H1 (cell line): ENCODE measurements around the gene DIP2C. TPM values are rescaled to one million over a fixed set of nuclear protein-coding genes. Genes with fewer than 3 reads are reported as not detected.

ENCODE experiments used
- CTCF ChIA-PET: fragments of 300-600 bp; sonication (Branson Sonifier 250); formaldehyde crosslinking; loops from one replicate; lab custom pipeline; 2021; ENCODE audit not compliant: partially characterized antibody; lab: Charles Lee
- POLR2A ChIA-PET: fragments of 300-600 bp; sonication (Branson Sonifier 250); formaldehyde crosslinking; loops from one replicate; lab custom pipeline; 2021; ENCODE audit warnings: inconsistent platforms; ENCODE audit not compliant: partially characterized antibody; lab: Charles Lee
- DNase-seq, 2 experiments: peaks; one replicate each; pipeline versions ENCODE4 v3.0.0 to v3.0.0-alpha.2; 2010 to 2022; ENCODE audit warnings: low spot score in 2 of 2, low read depth in 1 of 2, mixed read lengths in 1 of 2
- FAIRE-seq: peaks from 2 replicates; lab custom pipeline; 2011; peaks lifted over from hg19 to GRCh38; lab: Jason Lieb, UNC
- H2AFZ ChIP-seq: 2 replicates; pipeline ENCODE4 v1.8.1; 2012; ENCODE audit warnings: low read length, inconsistent platforms
- H2AK5ac ChIP-seq: 2 replicates; pipeline ENCODE4 v1.6.1; 2013; ENCODE audit warnings: low read depth, low read length
- H2BK120ac ChIP-seq: replicated peaks from 2 replicates; pipeline ENCODE3; 2013; ENCODE audit warnings: low read depth, low read length, inconsistent platforms
- H2BK12ac ChIP-seq: 2 replicates; pipeline ENCODE4 v1.6.1; 2013; ENCODE audit warnings: low read depth, low read length
- H2BK15ac ChIP-seq: 2 replicates; pipeline ENCODE4 v1.6.1; 2013; ENCODE audit warnings: low read length
- H2BK20ac ChIP-seq: 2 replicates; pipeline ENCODE4 v1.6.1; 2013; ENCODE audit warnings: low read length
- H2BK5ac ChIP-seq: 2 replicates; pipeline ENCODE4 v1.6.1; 2013; ENCODE audit warnings: low read depth, low read length
- H3K14ac ChIP-seq: 2 replicates; pipeline ENCODE4 v1.6.1; 2013; ENCODE audit warnings: inconsistent platforms; ENCODE audit not compliant: insufficient read length
- H3K18ac ChIP-seq: 2 replicates; pipeline ENCODE4 v1.6.1; 2013; ENCODE audit warnings: low read length; ENCODE audit errors: extremely low read depth
- H3K23ac ChIP-seq: 2 replicates; pipeline ENCODE4 v1.6.1; 2013; ENCODE audit warnings: inconsistent platforms; ENCODE audit not compliant: insufficient read length
- H3K23me2 ChIP-seq: 2 replicates; pipeline ENCODE4 v1.6.1; 2013; ENCODE audit warnings: low read depth, low read length
- H3K27ac ChIP-seq: 2 replicates; pipeline ENCODE4 v1.6.1; 2011; ENCODE audit warnings: low read depth, low read length, inconsistent platforms
- H3K27me3 ChIP-seq, 4 experiments: replicated peaks in 1 of 4; 1 replicate in 1 of 4; 2 replicates in 3 of 4; pipeline versions ENCODE4 v1.6.1 to v1.8.1; 2011 to 2013; ENCODE audit warnings: low read length in 3 of 4, mild to moderate bottlenecking in 3 of 4, inconsistent platforms in 2 of 4, mixed read lengths in 2 of 4, moderate library complexity in 1 of 4; ENCODE audit not compliant: control insufficient read depth in 3 of 4, insufficient read depth in 3 of 4; ENCODE audit errors: extremely low read depth in 1 of 4
- H3K36me3 ChIP-seq, 4 experiments: 2 replicates each; pipeline versions ENCODE4 v1.6.1 to v1.8.1; 2011 to 2013; ENCODE audit warnings: mild to moderate bottlenecking in 4 of 4, low read length in 3 of 4, moderate library complexity in 2 of 4, control low read depth in 1 of 4, inconsistent platforms in 1 of 4; ENCODE audit not compliant: insufficient read depth in 4 of 4, control insufficient read depth in 2 of 4
- H3K4ac ChIP-seq: replicated peaks from 2 replicates; pipeline ENCODE3; 2013; ENCODE audit warnings: low read length, low read depth, mixed read lengths, inconsistent platforms; ENCODE audit not compliant: insufficient read length
- H3K4me1 ChIP-seq, 4 experiments: replicated peaks in 1 of 4; 1 replicate in 1 of 4; 2 replicates in 3 of 4; pipeline versions ENCODE4 v1.6.1 to v1.8.1; 2011 to 2013; ENCODE audit warnings: low read length in 3 of 4, inconsistent platforms in 2 of 4, mixed read lengths in 1 of 4; ENCODE audit not compliant: insufficient read depth in 4 of 4, control insufficient read depth in 3 of 4
- H3K4me2 ChIP-seq, 2 experiments: 2 replicates each; pipeline versions ENCODE4 v1.6.1 to v1.8.1; 2011 to 2013; ENCODE audit warnings: low read depth in 2 of 2, low read length in 2 of 2, control low read depth in 1 of 2, inconsistent platforms in 1 of 2, mild to moderate bottlenecking in 1 of 2; ENCODE audit not compliant: insufficient read depth in 1 of 2
- H3K4me3 ChIP-seq, 4 experiments: fragments of 200-600, 300-600 bp in 1 of 4; sonication (generic), shearing (Covaris generic), sonication (Bioruptor Twin) in 1 of 4; 2 replicates each; pipeline versions ENCODE4 v1.5.1 to v1.8.1; 2011 to 2016; ENCODE audit warnings: low read length in 4 of 4, low read depth in 3 of 4, control low read depth in 2 of 4, inconsistent platforms in 2 of 4, mild to moderate bottlenecking in 2 of 4, mixed read lengths in 1 of 4, moderate library complexity in 1 of 4; ENCODE audit not compliant: insufficient read depth in 2 of 4; ENCODE audit errors: extremely low read depth in 1 of 4
- H3K56ac ChIP-seq: replicated peaks from 2 replicates; pipeline ENCODE3; 2013; ENCODE audit warnings: low read depth, mild to moderate bottlenecking, mixed read lengths, low read length, inconsistent platforms; ENCODE audit not compliant: insufficient read length
- H3K79me1 ChIP-seq: 2 replicates; pipeline ENCODE4 v1.6.1; 2013; ENCODE audit warnings: low read depth, low read length, control low read depth
- H3K79me2 ChIP-seq, 2 experiments: 2 replicates each; pipeline versions ENCODE4 v1.6.1 to v1.8.1; 2012 to 2013; ENCODE audit warnings: low read length in 2 of 2, mild to moderate bottlenecking in 2 of 2, inconsistent platforms in 1 of 2; ENCODE audit not compliant: insufficient read depth in 2 of 2, control insufficient read depth in 1 of 2
- H3K9ac ChIP-seq, 4 experiments: replicated peaks in 1 of 4; 1 replicate in 1 of 4; 2 replicates in 3 of 4; pipeline versions ENCODE4 v1.6.1 to v1.8.1; 2011 to 2013; ENCODE audit warnings: low read depth in 3 of 4, low read length in 3 of 4, control low read depth in 2 of 4, mild to moderate bottlenecking in 2 of 4, moderate library complexity in 2 of 4, inconsistent platforms in 1 of 4; ENCODE audit errors: extremely low read depth in 1 of 4
- H3K9me3 ChIP-seq, 2 experiments: 2 replicates each; pipeline versions ENCODE4 v1.6.1 to v1.8.1; 2012 to 2013; ENCODE audit warnings: mild to moderate bottlenecking in 2 of 2, moderate library complexity in 2 of 2, control low read depth in 1 of 2, inconsistent platforms in 1 of 2, low read depth in 1 of 2, low read length in 1 of 2, mixed read lengths in 1 of 2; ENCODE audit not compliant: insufficient read depth in 2 of 2
- H4K20me1 ChIP-seq, 2 experiments: replicated peaks in 1 of 2; 2 replicates each; pipeline versions ENCODE3 to v1.8.1; 2011 to 2013; ENCODE audit warnings: inconsistent platforms in 2 of 2, low read length in 2 of 2, mild to moderate bottlenecking in 1 of 2; ENCODE audit not compliant: insufficient read depth in 2 of 2, control insufficient read depth in 1 of 2
- H4K5ac ChIP-seq: 2 replicates; pipeline ENCODE4 v1.6.1; 2013; ENCODE audit warnings: low read length, low read depth, mixed read lengths, inconsistent platforms; ENCODE audit not compliant: insufficient read length
- H4K8ac ChIP-seq: 2 replicates; pipeline ENCODE4 v1.8.0; 2013; ENCODE audit warnings: mild to moderate bottlenecking, moderate library complexity, low read length, inconsistent platforms; ENCODE audit not compliant: insufficient read depth; ENCODE audit errors: extremely low read depth
- H4K91ac ChIP-seq: replicated peaks from 2 replicates; pipeline ENCODE3; 2013; ENCODE audit warnings: low read length, mixed read lengths, inconsistent platforms; ENCODE audit not compliant: insufficient read length
- ASH2L ChIP-seq: fragments of 200-600, 300-600 bp; sonication (generic); IDR thresholded peaks from one replicate; pipeline ENCODE4 v1.7.1; 2017; ENCODE audit warnings: low read length
- CTCF ChIP-seq, 3 experiments: IDR thresholded peaks; 1 replicate in 2 of 3; 2 replicates in 1 of 3; pipeline versions ENCODE4 v1.5.1 to v1.6.1; 2011; ENCODE audit warnings: low read length in 3 of 3, mild to moderate bottlenecking in 3 of 3, inconsistent platforms in 2 of 3, low read depth in 1 of 3, moderate library complexity in 1 of 3; ENCODE audit not compliant: insufficient read depth in 1 of 3; ENCODE audit errors: control extremely low read depth in 1 of 3
- FOSL1 ChIP-seq: IDR thresholded peaks from 2 replicates; pipeline ENCODE4 v1.6.1; 2011; ENCODE audit warnings: mild to moderate bottlenecking, low read depth, low read length, moderate library complexity; ENCODE audit not compliant: insufficient read depth
- KDM5A ChIP-seq: fragments of 200-600 bp; IDR thresholded peaks from 2 replicates; pipeline ENCODE4 v1.7.1; 2012; ENCODE audit warnings: mild to moderate bottlenecking, low read length, inconsistent platforms, mixed read lengths
- MAX ChIP-seq: IDR thresholded peaks from 2 replicates; pipeline ENCODE4 v1.6.1; 2012; ENCODE audit warnings: inconsistent platforms
- NRF1 ChIP-seq: IDR thresholded peaks from 2 replicates; pipeline ENCODE4 v1.6.1; 2011; ENCODE audit warnings: mild to moderate bottlenecking, low read depth, low read length, improper control_type of control experiment
- SIX5 ChIP-seq: IDR thresholded peaks from 2 replicates; pipeline ENCODE4 v1.6.1; 2011; ENCODE audit warnings: mild to moderate bottlenecking, low read depth, low read length
- SUZ12 ChIP-seq: fragments of 200-600 bp; sonication (generic); IDR thresholded peaks from 2 replicates; pipeline ENCODE4 v1.6.1; 2012; ENCODE audit warnings: mild to moderate bottlenecking, inconsistent platforms, low read length, moderate library complexity, mixed read lengths
- TAF1 ChIP-seq: IDR thresholded peaks from 2 replicates; pipeline ENCODE4 v1.6.1; 2011; ENCODE audit warnings: mild to moderate bottlenecking, low read depth, low read length
- ZNF274 ChIP-seq: IDR thresholded peaks from 2 replicates; pipeline ENCODE4 v1.7.0; 2012; ENCODE audit warnings: low read length, borderline replicate concordance; ENCODE audit errors: extremely low read depth
- WGBS, 2 experiments: shearing (Covaris generic) in 1 of 2; methylation state at CpG; one replicate each; pipeline versions ENCODE4 v1.1.6 to v1.1.7; 2013 to 2015; ENCODE audit warnings: low lambda C conversion rate in 2 of 2, mixed read lengths in 2 of 2, inconsistent platforms in 1 of 2, low coverage in 1 of 2, missing lambda C conversion rate in 1 of 2; ENCODE audit not compliant: insufficient replicate concordance in 2 of 2, insufficient coverage in 1 of 2, insufficient read length in 1 of 2; ENCODE audit errors: extremely low coverage in 1 of 2, missing lambda C conversion rate in 1 of 2; 5-methylcytosine and 5-hydroxymethylcytosine counted together
- polyA plus RNA-seq, 7 experiments: library from polyadenylated mRNA; depleted of rRNA in 3 of 7; stranded (reverse) in 5 of 7; unstranded in 2 of 7; fragments of >200 nt in 5 of 7; fragments of 200-250 nt in 2 of 7; gene quantifications; 1 replicate in 5 of 7; 2 replicates in 1 of 7; 4 replicates in 1 of 7; pipeline versions ENCODE4 v1.2.1 to v1.2.3, GENCODE V29; 2011 to 2013; ENCODE audit warnings: missing spikeins in 2 of 7, mixed read lengths in 2 of 7
- total RNA-seq: library from RNA; stranded (reverse); fragmentation: NEBNext Ultra II Directional; extraction: Animal tissue kit (Norgen Biotek cat#: 25700); gene quantifications from 2 replicates; pipeline ENCODE4 v1.2.1, GENCODE V29; 2021

DIP2C gene
- total and polyA plus RNA-seq, 2 of the 8 experiments (the other 6 are each of a cell fraction or from before 2014, with no cell fraction given), result 3.8 to 9.3 TPM

- H3K4ac ChIP-seq, result no peak overlapping the region
- peaks cover 0 to 2% of the 10 kb centered on the region in 2 experiments; a peak in 1 of 4 replicates for H3K79me2 ChIP-seq
- H2AK5ac ChIP-seq, result no peak overlapping the region
These were observed 138.6 kb downstream of the DIP2C start for GRCh38 chr10:550665-551372.

More at GRCh38 chr10:550665-551372, 138.6 kb downstream of the DIP2C start:
- peaks cover 10% of the 10 kb centered on the region in 2 experiments for H4K20me1 ChIP-seq
- H3K79me1 ChIP-seq, result peaks cover 3% of the 10 kb centered on the region; the same call in 1 of the 2 replicates
- H3K9me3 ChIP-seq, result no peaks in the 10 kb centered on the region
- H3K23ac ChIP-seq, result no peak overlapping the region
- H2BK20ac ChIP-seq, result no peak overlapping the region
- H3K9ac ChIP-seq, result no peak overlapping the region
- ChIA-PET CTCF (interaction anchor here (0.7 to 2.2 kb wide), 5 partner anchors 10 to 40 kb away, joined by 3 to 7 read pairs (median 3); no protein-coding TSS in a partner anchor), POLR2A (interaction anchor here (1.7 kb wide), 1 partner anchor 10 kb away, joined by 4 read pairs; no protein-coding TSS in a partner anchor)
- H3K36me3 ChIP-seq, result no peaks in the 10 kb centered on the region
- H2BK5ac ChIP-seq, result no peak overlapping the region
- no peak for FAIRE-seq
- peaks cover 9 to 21% (median 15%) of the 10 kb centered on the region in 4 experiments for H3K4me1 ChIP-seq
- DNase-seq, result no peak
- H4K5ac ChIP-seq, result no peak overlapping the region
- H4K91ac ChIP-seq, result no peak overlapping the region
- no peak overlapping the region for H3K14ac ChIP-seq
- WGBS, 2 experiments, result 93% methylated on average over 15 of the region's 20 CpGs; no CpG with 5 or more reads in 1 of the 2 experiments
- H3K56ac ChIP-seq, result no peak overlapping the region
- no peak overlapping the region for H2BK120ac ChIP-seq
- no peak overlapping the region for H3K4me3 ChIP-seq
- H2BK12ac ChIP-seq, result no peak overlapping the region
- no peak overlapping the region; the same call in 1 of the 2 replicates for H4K8ac ChIP-seq
- H2BK15ac ChIP-seq, result no peak overlapping the region
- TF ChIP-seq ZNF274 (no peak), MAX (no peak), SUZ12 (no peak), KDM5A (no peak), CTCF (IDR thresholded peaks at IDR 0.05; ENCODE audit: control extremely low read depth in 1 of 3, insufficient read depth in 1 of 3, low read depth in 1 of 3, low read length in 3 of 3) (no peak), TAF1 (no peak), NRF1 (no peak), SIX5 (no peak), ASH2L (no peak), FOSL1 (no peak)
- TF ChIP-seq, all 59 proteins: peak for 0
- Histone ChIP-seq H3K27me3 (no peaks in the 10 kb centered on the region), H3K4me2 (no peak overlapping the region), H3K27ac (no peak overlapping the region), H2AFZ (no peak overlapping the region), H3K18ac (no peak overlapping the region), H3K23me2 (peaks cover 1% of the 10 kb centered on the region; the same call in 1 of the 2 replicates)
